Measurements from ENCODE around the gene IQCE.

DNA sequence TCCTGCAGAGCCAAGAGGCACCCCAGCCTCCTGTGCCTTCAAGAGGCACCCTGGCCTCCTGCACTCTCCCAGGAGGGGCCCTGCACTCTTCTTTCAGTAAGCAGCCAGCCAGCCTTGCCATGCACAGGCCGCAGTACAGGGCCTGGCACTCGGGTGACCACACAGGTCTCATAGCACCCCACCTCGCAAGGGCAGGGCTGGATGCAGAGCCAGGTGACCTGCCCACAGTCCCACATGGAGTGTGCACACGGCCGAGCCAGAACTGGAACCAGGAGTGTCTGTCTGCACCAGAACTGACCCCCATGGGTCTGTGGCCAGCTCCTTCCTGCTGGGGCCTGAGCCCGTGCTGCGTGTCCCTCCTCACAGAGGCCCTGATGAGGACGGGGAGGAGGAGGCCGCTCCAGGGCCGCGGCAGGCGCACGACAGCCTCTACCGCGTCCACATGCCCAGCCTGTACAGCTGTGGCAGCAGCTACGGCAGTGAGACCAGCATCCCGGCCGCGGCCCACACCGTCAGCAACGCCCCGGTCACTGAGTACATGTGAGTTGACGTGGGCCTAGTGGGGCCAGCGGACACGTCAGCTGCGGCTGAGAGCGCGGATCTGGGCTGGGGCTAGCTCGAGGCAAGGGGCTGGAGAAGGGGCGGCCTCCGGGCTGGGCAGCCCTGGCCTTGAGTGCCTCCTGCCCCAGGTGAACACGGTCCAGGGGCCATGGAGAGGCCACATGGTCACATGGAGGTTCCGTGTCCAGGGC lies 99.3 kb downstream of the IQCE start:
- TF ChIP-seq, protein P1, sequence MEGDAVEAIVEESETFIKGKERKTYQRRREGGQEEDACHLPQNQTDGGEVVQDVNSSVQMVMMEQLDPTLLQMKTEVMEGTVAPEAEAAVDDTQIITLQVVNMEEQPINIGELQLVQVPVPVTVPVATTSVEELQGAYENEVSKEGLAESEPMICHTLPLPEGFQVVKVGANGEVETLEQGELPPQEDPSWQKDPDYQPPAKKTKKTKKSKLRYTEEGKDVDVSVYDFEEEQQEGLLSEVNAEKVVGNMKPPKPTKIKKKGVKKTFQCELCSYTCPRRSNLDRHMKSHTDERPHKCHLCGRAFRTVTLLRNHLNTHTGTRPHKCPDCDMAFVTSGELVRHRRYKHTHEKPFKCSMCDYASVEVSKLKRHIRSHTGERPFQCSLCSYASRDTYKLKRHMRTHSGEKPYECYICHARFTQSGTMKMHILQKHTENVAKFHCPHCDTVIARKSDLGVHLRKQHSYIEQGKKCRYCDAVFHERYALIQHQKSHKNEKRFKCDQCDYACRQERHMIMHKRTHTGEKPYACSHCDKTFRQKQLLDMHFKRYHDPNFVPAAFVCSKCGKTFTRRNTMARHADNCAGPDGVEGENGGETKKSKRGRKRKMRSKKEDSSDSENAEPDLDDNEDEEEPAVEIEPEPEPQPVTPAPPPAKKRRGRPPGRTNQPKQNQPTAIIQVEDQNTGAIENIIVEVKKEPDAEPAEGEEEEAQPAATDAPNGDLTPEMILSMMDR (IDR thresholded peaks at IDR 0.05; ENCODE audit: low read length), result no peak
- TF ChIP-seq EZH2 (IDR thresholded peaks at IDR 0.05; ENCODE audit: borderline replicate concordance, low read length), result no peak
